A549 (cell line): ENCODE results near the gene RING1. TPM values are rescaled to one million over a fixed set of nuclear protein-coding genes. Genes with fewer than 3 reads are reported as not detected.

Source experiments
- ATAC-seq, 2 experiments: fragments of 200-7000 bp in 1 of 2; fragments of >200 bp in 1 of 2; cut with Nextera tagmentation in 1 of 2; cut with Tn5 transposase in 1 of 2; 3 replicates each; pipeline versions ENCODE4 v1.8.0 to v1.9.1; 2018 to 2020; ENCODE audit warnings: mild to moderate bottlenecking in 1 of 2, moderate library complexity in 1 of 2
- CTCF ChIA-PET: fragments of 300-600 bp; sonication (Branson Sonifier 250); formaldehyde crosslinking; extraction: SDS; loops from one replicate; lab custom pipeline; 2021; ENCODE audit warnings: antibody characterized with exemption, inconsistent platforms; lab: Yijun Ruan, JAX
- POLR2A ChIA-PET: fragments of 350-600 bp; formaldehyde crosslinking; extraction: SDS; loops from one replicate; lab custom pipeline; 2021; ENCODE audit warnings: antibody characterized with exemption, inconsistent platforms; lab: Yijun Ruan, JAX
- DNase-seq, 2 experiments: peaks; one replicate each; pipeline versions ENCODE4 v3.0.0 to v3.0.0-alpha.2; 2011 to 2016; ENCODE audit warnings: low read depth in 1 of 2, low spot score in 1 of 2
- FAIRE-seq: peaks from 2 replicates; lab custom pipeline; 2011; peaks lifted over from hg19 to GRCh38; lab: Jason Lieb, UNC
- H3K27ac ChIP-seq, 2 experiments: fragments of >200 bp; sonication (Bioruptor Twin); formaldehyde crosslinking; 3 replicates each; pipeline ENCODE4 v1.5.1; 2016 to 2017
- H3K4me1 ChIP-seq: fragments of >200 bp; sonication (Bioruptor Twin); formaldehyde crosslinking; 3 replicates; pipeline ENCODE4 v1.6.1; 2016
- H3K4me2 ChIP-seq: fragments of >200 bp; sonication (Bioruptor Twin); formaldehyde crosslinking; 3 replicates; pipeline ENCODE4 v1.6.1; 2016
- H3K4me3 ChIP-seq: fragments of >200 bp; sonication (Bioruptor Twin); formaldehyde crosslinking; 3 replicates; pipeline ENCODE4 v1.5.1; 2016
- H3K9me3 ChIP-seq: fragments of >200 bp; sonication (Bioruptor Twin); formaldehyde crosslinking; 3 replicates; pipeline ENCODE4 v1.6.1; 2016
- ATOH8 ChIP-seq: fragments of 250-450 bp; sonication (Bioruptor Pico); IDR thresholded peaks from 2 replicates; pipeline ENCODE4 v1.5.0; 2020; ENCODE audit warnings: low read depth, mild to moderate bottlenecking, moderate library complexity
- BHLHE40 ChIP-seq: IDR thresholded peaks from 2 replicates; pipeline ENCODE4 v1.6.1; 2012; ENCODE audit warnings: low read depth, low read length, inconsistent platforms
- CBX2 ChIP-seq: fragments of 200-600 bp; sonication (generic); IDR thresholded peaks from 2 replicates; pipeline ENCODE4 v1.6.1; 2016; ENCODE audit warnings: low read depth, mild to moderate bottlenecking, borderline replicate concordance
- E2F6 ChIP-seq: IDR thresholded peaks from 2 replicates; pipeline ENCODE4 v1.6.1; 2012; ENCODE audit warnings: low read depth, borderline replicate concordance
- EHF ChIP-seq: fragments of 250-450 bp; sonication (Bioruptor Pico); IDR thresholded peaks from 2 replicates; pipeline ENCODE4 v1.5.0; 2020; ENCODE audit warnings: mild to moderate bottlenecking
- EHMT2 ChIP-seq: fragments of 200-600 bp; sonication (generic); IDR thresholded peaks from 2 replicates; pipeline ENCODE4 v1.6.1; 2016; ENCODE audit warnings: antibody characterized with exemption, low read depth, mild to moderate bottlenecking, moderate library complexity
- HES2 ChIP-seq: fragments of >200 bp; sonication (Bioruptor Twin); formaldehyde crosslinking; IDR thresholded peaks from 2 replicates; pipeline ENCODE4 v1.6.1; 2016
- HEYL ChIP-seq: fragments of 250-450 bp; sonication (Bioruptor Pico); IDR thresholded peaks from 2 replicates; pipeline ENCODE4 v1.8.0; 2021; ENCODE audit warnings: mild to moderate bottlenecking, moderate library complexity
- HOXB13 ChIP-seq: fragments of 250-450 bp; sonication (Bioruptor Pico); IDR thresholded peaks from 2 replicates; pipeline ENCODE4 v1.5.0; 2020; ENCODE audit warnings: low read depth, mild to moderate bottlenecking, moderate library complexity
- JUN ChIP-seq, 2 experiments: fragments of >200 bp; sonication (Bioruptor Twin); formaldehyde crosslinking; IDR thresholded peaks; 2 replicates in 1 of 2; 3 replicates in 1 of 2; pipeline ENCODE4 v1.6.1; 2016 to 2017
- MAFK ChIP-seq: fragments of 450-650 bp; IDR thresholded peaks from 2 replicates; pipeline ENCODE4 v1.6.1; 2014; ENCODE audit not compliant: partially characterized antibody
- MAX ChIP-seq: IDR thresholded peaks from 2 replicates; pipeline ENCODE4 v1.6.1; 2012
- MYC ChIP-seq: IDR thresholded peaks from 2 replicates; pipeline ENCODE4 v1.6.1; 2012; ENCODE audit warnings: mild to moderate bottlenecking, inconsistent platforms, low read length, improper control_type of control experiment, borderline replicate concordance
- NFE2L2 ChIP-seq: fragments of 150-350 bp; conservative IDR thresholded peaks from 2 replicates; pipeline ENCODE4 v1.6.1; 2014; ENCODE audit warnings: low read length
- PBX3 ChIP-seq: IDR thresholded peaks from 2 replicates; pipeline ENCODE4 v1.6.1; 2012
- POLR2A ChIP-seq: IDR thresholded peaks from 2 replicates; pipeline ENCODE4 v1.6.1; 2012; ENCODE audit warnings: mild to moderate bottlenecking, low read length
- RAD21 ChIP-seq, 2 experiments: fragments of >200 bp in 1 of 2; sonication (Bioruptor Twin) in 1 of 2; formaldehyde crosslinking in 1 of 2; IDR thresholded peaks in 1 of 2; conservative IDR thresholded peaks in 1 of 2; 2 replicates in 1 of 2; 3 replicates in 1 of 2; pipeline ENCODE4 v1.6.1; 2012 to 2018; ENCODE audit warnings: inconsistent platforms in 1 of 2
- RARB ChIP-seq: fragments of 250-450 bp; sonication (Bioruptor Pico); IDR thresholded peaks from 2 replicates; pipeline ENCODE4 v1.8.0; 2021; ENCODE audit warnings: mild to moderate bottlenecking, moderate library complexity
- RNF2 ChIP-seq: fragments of 200-600 bp; sonication (generic); IDR thresholded peaks from 2 replicates; pipeline ENCODE4 v1.6.1; 2016; ENCODE audit warnings: low read depth, mild to moderate bottlenecking, antibody characterized with exemption, moderate library complexity, borderline replicate concordance
- SREBF2 ChIP-seq: fragments of 450-650 bp; IDR thresholded peaks from 2 replicates; pipeline ENCODE4 v1.6.1; 2014; ENCODE audit warnings: mild to moderate bottlenecking, moderate library complexity
- TP53 ChIP-seq: fragments of 250-450 bp; sonication (Bioruptor Pico); IDR thresholded peaks from 2 replicates; pipeline ENCODE4 v1.5.0; 2021; ENCODE audit warnings: mild to moderate bottlenecking, moderate library complexity
- USF2 ChIP-seq: fragments of 450-650 bp; IDR thresholded peaks from 2 replicates; pipeline ENCODE4 v1.6.1; 2014; ENCODE audit warnings: antibody characterized with exemption
- ZNF302 ChIP-seq: fragments of 250-450 bp; sonication (Bioruptor Pico); IDR thresholded peaks from 2 replicates; pipeline ENCODE4 v1.9.0; 2021; ENCODE audit warnings: inconsistent platforms, mild to moderate bottlenecking, moderate library complexity
- WGBS: methylation state at CpG from one replicate; pipeline ENCODE4 v1.1.6; 2017; ENCODE audit errors: missing lambda C conversion rate; 5-methylcytosine and 5-hydroxymethylcytosine counted together
- polyA plus RNA-seq, 4 experiments: library from polyadenylated mRNA; depleted of rRNA in 3 of 4; stranded (reverse); fragments of >200 nt; fragmentation: RNase III in 1 of 4; extraction: RNeasy Plus Mini Kit Qiagen cat#74134 plus additional on column Dnase treatment in 1 of 4; gene quantifications; 2 replicates in 3 of 4; 3 replicates in 1 of 4; pipeline ENCODE4 v1.2.3, GENCODE V29; 2011 to 2017

RING1 gene
- polyA plus RNA-seq, 2 of the 4 experiments (the other 2 are of a cell fraction) = 12.7 to 35.0 TPM

- DNase-seq = no peak
- 68% methylated on average over 4 of the region's 7 CpGs for WGBS
- Histone ChIP-seq H3K9me3 (no peaks in the 10 kb centered on the region), H3K4me3 (no peak overlapping the region), H3K4me1 (peaks cover 7% of the 10 kb centered on the region; the same call in 1 of the 3 replicates)
- POLR2A ChIA-PET = no interaction called here
- FAIRE-seq = no peak
- TF ChIP-seq USF2 (no peak), TP53 (CRISPR knock-in tag) (no peak), BHLHE40 (no peak), HOXB13 (CRISPR knock-in tag) (no peak), HES2 (no peak), MYC (no peak), MAFK (no peak), NFE2L2 (no peak), CBX2 (no peak), HEYL (CRISPR knock-in tag) (no peak), EHF (no peak), PBX3 (no peak), E2F6 (no peak), SREBF2 (no peak), ZNF302 (CRISPR knock-in tag) (no peak), RARB (CRISPR knock-in tag) (no peak), RNF2 (no peak), POLR2A (no peak), ATOH8 (CRISPR knock-in tag) (no peak)
- TF ChIP-seq, all 56 proteins: peak for 0
- CTCF ChIA-PET = no interaction called here
- no peak for ATAC-seq
- H3K4me2 ChIP-seq = no peak overlapping the region
- no peak overlapping the region for H3K27ac ChIP-seq
Measured at GRCh38 chr6:33166811-33167210, 41.5 kb upstream of the RING1 start.

GRCh38 chr6:33167374-33168283 is 40.7 kb upstream of the RING1 start:
- 77% methylated on average over 15 of the region's 19 CpGs for WGBS
- no peak for DNase-seq
- no peak overlapping the region for H3K4me2 ChIP-seq
- POLR2A ChIA-PET = no interaction called here
- CTCF ChIA-PET = no interaction called here
- H3K9me3 ChIP-seq = no peaks in the 10 kb centered on the region
- H3K4me1 ChIP-seq = no peaks in the 10 kb centered on the region
- TF ChIP-seq MAX (no peak), JUN (IDR thresholded peaks at IDR 0.05) (no peak), RAD21 (conservative IDR thresholded peaks at IDR 0.05 in 1 of 2, IDR thresholded peaks at IDR 0.05 in 1 of 2) (no peak), EHMT2 (no peak), RARB (CRISPR knock-in tag) (no peak)
- ATAC-seq = no peak
- no peak for FAIRE-seq
- no peak overlapping the region for H3K27ac ChIP-seq
- no peak overlapping the region for H3K4me3 ChIP-seq
